ENCODE data around the gene LRRC4B.

DNA sequence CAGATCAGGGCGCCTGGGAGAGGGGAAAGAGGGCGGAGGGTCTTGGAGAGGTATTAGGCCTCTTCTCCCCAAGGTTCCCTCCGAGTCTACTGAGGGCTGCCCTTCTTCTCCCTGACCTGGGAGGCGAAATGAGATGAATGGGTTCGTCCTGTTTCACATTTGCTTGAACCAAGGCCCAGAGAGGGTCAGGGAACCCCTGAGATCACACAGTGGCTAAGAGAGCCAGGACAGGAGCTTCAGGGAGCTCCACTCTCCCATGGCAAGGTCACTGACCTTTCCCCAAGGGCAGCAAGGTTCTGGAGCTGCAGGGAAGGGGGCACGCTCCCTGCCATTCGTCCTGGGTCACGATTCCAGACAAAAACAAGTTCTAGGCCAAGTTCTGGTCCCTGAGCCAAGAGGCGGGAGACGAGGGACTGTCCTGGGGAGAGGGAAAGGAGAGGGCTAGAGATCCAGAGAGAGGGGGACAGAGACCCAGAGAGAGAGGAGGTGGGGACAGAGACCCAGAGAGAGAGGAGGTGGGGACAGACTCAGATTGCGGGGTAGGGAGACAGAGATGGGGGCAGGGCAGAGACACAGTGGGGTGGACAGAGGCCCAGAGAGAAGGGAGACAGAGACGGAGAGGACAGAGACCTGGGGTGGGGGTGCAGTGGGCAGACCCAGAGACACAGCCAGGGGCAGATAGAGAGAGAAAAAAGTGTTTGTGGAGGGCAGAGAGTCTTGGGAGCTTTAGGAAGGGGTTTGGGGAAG is 55.1 kb downstream of the LRRC4B start:
- TF ChIP-seq, protein P1, sequence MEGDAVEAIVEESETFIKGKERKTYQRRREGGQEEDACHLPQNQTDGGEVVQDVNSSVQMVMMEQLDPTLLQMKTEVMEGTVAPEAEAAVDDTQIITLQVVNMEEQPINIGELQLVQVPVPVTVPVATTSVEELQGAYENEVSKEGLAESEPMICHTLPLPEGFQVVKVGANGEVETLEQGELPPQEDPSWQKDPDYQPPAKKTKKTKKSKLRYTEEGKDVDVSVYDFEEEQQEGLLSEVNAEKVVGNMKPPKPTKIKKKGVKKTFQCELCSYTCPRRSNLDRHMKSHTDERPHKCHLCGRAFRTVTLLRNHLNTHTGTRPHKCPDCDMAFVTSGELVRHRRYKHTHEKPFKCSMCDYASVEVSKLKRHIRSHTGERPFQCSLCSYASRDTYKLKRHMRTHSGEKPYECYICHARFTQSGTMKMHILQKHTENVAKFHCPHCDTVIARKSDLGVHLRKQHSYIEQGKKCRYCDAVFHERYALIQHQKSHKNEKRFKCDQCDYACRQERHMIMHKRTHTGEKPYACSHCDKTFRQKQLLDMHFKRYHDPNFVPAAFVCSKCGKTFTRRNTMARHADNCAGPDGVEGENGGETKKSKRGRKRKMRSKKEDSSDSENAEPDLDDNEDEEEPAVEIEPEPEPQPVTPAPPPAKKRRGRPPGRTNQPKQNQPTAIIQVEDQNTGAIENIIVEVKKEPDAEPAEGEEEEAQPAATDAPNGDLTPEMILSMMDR (optimal IDR thresholded peaks at IDR 0.05 in 1 of 3, IDR thresholded peaks at IDR 0.05 in 1 of 3, conservative IDR thresholded peaks at IDR 0.05 in 1 of 3; ENCODE audit: extremely low read depth in 1 of 3, insufficient read depth in 2 of 3, low read length in 3 of 3), result no peak
- TF ChIP-seq EZH2 (IDR thresholded peaks at IDR 0.05; ENCODE audit: low read length), result no peak
